ENCODE measurements around the gene LPGAT1. TPM values are rescaled to one million over a fixed set of nuclear protein-coding genes. Genes with fewer than 3 reads are reported as not detected.

Gene LPGAT1
- total and polyA plus RNA-seq, 2 donors (not counting 3 experiments of a cell fraction or from before 2014, with no cell fraction given), result 6.1 to 46.0 TPM

DNA sequence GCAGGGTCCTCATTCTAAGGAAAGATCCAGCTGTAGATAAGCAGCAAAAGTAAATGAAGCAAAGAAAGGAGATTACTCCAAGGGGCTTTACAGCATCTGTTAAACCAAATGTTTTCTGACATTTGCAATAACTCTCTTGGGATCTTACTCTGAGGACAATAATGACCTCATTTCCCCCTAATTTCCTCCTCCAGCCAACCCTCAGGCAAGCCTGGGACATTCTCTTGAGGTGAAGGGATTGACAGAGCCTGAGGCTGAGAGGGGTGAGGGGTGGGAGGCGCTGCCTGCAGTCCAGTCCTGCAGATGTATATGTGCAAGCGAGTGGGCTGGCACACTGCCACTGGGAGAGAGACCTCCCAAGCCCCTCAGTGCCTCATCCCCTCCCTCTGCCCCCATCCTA, 114.6 kb downstream of the LPGAT1 start:
- dilution Hi-C loops (cut with MboI; ENCODE audit: extremely low pct_ligation_motif_present, low sequenced_read_pairs) (no loop called here), intact Hi-C loops (cut with micrococcal nuclease) (no loop called here)
- POLR2A ChIA-PET, result no interaction called here
- no peaks in the 10 kb centered on the region for H3K4me1 ChIP-seq (ENCODE audit: control insufficient read depth, extremely low read depth, insufficient read depth, low read length)
- no peaks in the 10 kb centered on the region for H3K9me1 ChIP-seq (replicated peaks; ENCODE audit: control insufficient read depth, extremely low read depth, insufficient read depth, low read length)
- H3K4me2 ChIP-seq (ENCODE audit: insufficient read depth, low read length), result no peak overlapping the region
- no peaks in the 10 kb centered on the region for H3K36me3 ChIP-seq (ENCODE audit: control insufficient read depth in 2 of 2, extremely low read depth in 1 of 2, insufficient read depth in 2 of 2, low read length in 2 of 2)
- H2AFZ ChIP-seq (ENCODE audit: low read depth, low read length), result no peak overlapping the region
- CTCF ChIA-PET, result no interaction called here
- BruUV-seq (replicated peaks), result no TSS peak
- no peaks in the 10 kb centered on the region for H3K9me3 ChIP-seq (replicated peaks; ENCODE audit: control insufficient read depth, insufficient read depth, low read length)
- no peak overlapping the region for H3K9ac ChIP-seq (replicated peaks; ENCODE audit: extremely low read depth, insufficient read depth, low read length)
- H3K79me2 ChIP-seq (ENCODE audit: control insufficient read depth, insufficient read depth, low read length), result no peaks in the 10 kb centered on the region
- no peaks in the 10 kb centered on the region for H3K27me3 ChIP-seq (ENCODE audit: control insufficient read depth in 2 of 2, insufficient read depth in 2 of 2, low read length in 2 of 2)
- no peak for FAIRE-seq
- no peak for DNase-seq (ENCODE audit: low read depth, low spot score)
- TF ChIP-seq POLR2AphosphoS5 (IDR thresholded peaks at IDR 0.05; ENCODE audit: insufficient read depth, low read depth, low read length) (no peak), JUN (IDR thresholded peaks at IDR 0.05; ENCODE audit: borderline replicate concordance, insufficient read depth, insufficient read length, low read depth) (no peak), GATA2 (IDR thresholded peaks at IDR 0.05; ENCODE audit: insufficient read depth, insufficient read length, low read depth, low read length) (no peak), MYC (IDR thresholded peaks at IDR 0.05; ENCODE audit: low read depth, low read length) (no peak), FOS (IDR thresholded peaks at IDR 0.05; ENCODE audit: borderline replicate concordance, insufficient read depth, low read length) (no peak), POLR2A (IDR thresholded peaks at IDR 0.05; ENCODE audit: low read depth, low read length) (no peak), EZH2 (IDR thresholded peaks at IDR 0.05; ENCODE audit: borderline replicate concordance, low read depth, low read length, severe bottlenecking) (no peak)
- TF ChIP-seq, protein P1, sequence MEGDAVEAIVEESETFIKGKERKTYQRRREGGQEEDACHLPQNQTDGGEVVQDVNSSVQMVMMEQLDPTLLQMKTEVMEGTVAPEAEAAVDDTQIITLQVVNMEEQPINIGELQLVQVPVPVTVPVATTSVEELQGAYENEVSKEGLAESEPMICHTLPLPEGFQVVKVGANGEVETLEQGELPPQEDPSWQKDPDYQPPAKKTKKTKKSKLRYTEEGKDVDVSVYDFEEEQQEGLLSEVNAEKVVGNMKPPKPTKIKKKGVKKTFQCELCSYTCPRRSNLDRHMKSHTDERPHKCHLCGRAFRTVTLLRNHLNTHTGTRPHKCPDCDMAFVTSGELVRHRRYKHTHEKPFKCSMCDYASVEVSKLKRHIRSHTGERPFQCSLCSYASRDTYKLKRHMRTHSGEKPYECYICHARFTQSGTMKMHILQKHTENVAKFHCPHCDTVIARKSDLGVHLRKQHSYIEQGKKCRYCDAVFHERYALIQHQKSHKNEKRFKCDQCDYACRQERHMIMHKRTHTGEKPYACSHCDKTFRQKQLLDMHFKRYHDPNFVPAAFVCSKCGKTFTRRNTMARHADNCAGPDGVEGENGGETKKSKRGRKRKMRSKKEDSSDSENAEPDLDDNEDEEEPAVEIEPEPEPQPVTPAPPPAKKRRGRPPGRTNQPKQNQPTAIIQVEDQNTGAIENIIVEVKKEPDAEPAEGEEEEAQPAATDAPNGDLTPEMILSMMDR (IDR thresholded peaks at IDR 0.05; ENCODE audit: extremely low read depth in 1 of 2, insufficient read depth in 1 of 2, low read depth in 1 of 2, low read length in 2 of 2), result no peak
- TF ChIP-seq, protein P2, sequence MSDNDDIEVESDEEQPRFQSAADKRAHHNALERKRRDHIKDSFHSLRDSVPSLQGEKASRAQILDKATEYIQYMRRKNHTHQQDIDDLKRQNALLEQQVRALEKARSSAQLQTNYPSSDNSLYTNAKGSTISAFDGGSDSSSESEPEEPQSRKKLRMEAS (IDR thresholded peaks at IDR 0.05; ENCODE audit: insufficient read depth, insufficient read length), result no peak
- H3K4me3 ChIP-seq (replicated peaks in 1 of 3; ENCODE audit: insufficient read depth in 1 of 3, low read depth in 1 of 3, low read length in 3 of 3), result no peak overlapping the region
- no peak overlapping the region for H3K27ac ChIP-seq (ENCODE audit: insufficient read depth, low read depth, low read length)
- H4K20me1 ChIP-seq (replicated peaks; ENCODE audit: control insufficient read depth, extremely low read depth, insufficient read depth, low read length), result no peaks in the 10 kb centered on the region
